ENCODE measurements around the gene EIF3B.
A peak's percentile ranks its signal among the peaks of the same experiment; 100 is the strongest.
"Not testable (repeated sequence)": the region's sequence is repeated elsewhere in the genome, so short reads cannot be mapped to it uniquely, and the experiment has no call there.

Gene EIF3B

DNA sequence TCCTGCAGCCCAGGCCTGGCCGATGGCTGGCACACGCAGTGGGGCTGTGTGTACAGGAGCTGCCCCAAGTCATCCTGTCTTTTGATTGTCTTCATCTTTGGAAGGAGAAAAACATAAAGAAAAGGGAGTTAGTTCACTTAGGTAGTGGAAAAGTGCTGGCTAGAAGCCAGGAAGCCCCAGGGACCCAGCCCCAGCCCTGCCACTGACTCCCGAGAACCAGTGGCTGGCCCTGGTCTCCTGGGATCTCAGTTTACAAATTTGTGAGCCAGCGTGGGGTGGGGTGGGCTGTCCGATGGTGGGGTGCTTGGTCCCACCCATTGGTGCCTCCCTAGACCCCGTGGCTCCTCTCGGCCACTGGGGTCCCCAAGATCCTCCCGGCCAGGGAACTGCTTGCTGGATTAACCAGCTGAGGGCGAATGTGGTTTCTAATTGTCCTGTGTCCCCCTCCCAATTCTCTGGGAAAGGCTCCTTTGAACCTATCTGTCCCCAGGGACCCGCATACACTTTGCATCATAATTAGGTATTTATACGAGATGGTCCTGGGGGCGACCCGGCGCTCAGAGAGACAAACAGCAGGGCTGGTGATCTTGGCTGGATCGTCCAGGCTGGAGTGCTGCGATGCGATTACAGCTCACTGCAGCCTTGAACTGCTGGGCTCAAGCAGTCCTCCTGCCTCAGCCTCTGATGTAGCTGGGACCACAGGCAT lies 32.5 kb downstream of the EIF3B start:
- Mint-ChIP-seq H3K27ac (no peak overlapping the region), H3K9me3 (no peaks in the 10 kb centered on the region), H3K4me3 (no peak overlapping the region), H3K36me3 (ENCODE audit: low read depth) (peaks cover 24% of the 10 kb centered on the region), H3K27me3 (peaks cover 6% of the 10 kb centered on the region), H3K4me1 (ENCODE audit: low read depth) (peaks cover 29% of the 10 kb centered on the region)
- intact Hi-C loops (cut with micrococcal nuclease), result no loop called here

GRCh38 chr7:2387897-2388636 lies 33.4 kb downstream of the EIF3B start:
- Mint-ChIP-seq H3K27ac (no peak overlapping the region), H3K27me3 (peaks cover 6% of the 10 kb centered on the region), H3K4me1 (ENCODE audit: low read depth) (peaks cover 36% of the 10 kb centered on the region), H3K4me3 (no peak overlapping the region), H3K36me3 (ENCODE audit: low read depth) (peaks cover 14% of the 10 kb centered on the region), H3K9me3 (no peaks in the 10 kb centered on the region)
- intact Hi-C loops (cut with micrococcal nuclease), result no loop called here

DNA sequence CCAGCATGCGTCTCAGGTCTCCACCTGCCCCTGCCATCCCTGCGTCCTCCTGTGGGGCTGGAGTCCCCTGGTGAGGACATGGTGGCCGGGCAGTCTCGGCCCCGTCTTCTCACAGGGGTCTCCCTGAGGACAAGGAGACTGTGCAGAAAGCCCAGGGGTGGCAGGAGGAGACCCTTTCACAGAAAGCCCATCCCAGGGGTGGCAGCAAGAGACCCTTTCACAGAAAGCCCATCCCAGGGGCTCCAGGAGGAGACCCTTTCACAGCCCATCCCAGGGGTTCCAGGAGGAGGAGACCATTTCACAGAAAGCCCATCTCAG lies 34.0 kb downstream of the EIF3B start:
- no peak overlapping the region for H3K27ac Mint-ChIP-seq

DNA sequence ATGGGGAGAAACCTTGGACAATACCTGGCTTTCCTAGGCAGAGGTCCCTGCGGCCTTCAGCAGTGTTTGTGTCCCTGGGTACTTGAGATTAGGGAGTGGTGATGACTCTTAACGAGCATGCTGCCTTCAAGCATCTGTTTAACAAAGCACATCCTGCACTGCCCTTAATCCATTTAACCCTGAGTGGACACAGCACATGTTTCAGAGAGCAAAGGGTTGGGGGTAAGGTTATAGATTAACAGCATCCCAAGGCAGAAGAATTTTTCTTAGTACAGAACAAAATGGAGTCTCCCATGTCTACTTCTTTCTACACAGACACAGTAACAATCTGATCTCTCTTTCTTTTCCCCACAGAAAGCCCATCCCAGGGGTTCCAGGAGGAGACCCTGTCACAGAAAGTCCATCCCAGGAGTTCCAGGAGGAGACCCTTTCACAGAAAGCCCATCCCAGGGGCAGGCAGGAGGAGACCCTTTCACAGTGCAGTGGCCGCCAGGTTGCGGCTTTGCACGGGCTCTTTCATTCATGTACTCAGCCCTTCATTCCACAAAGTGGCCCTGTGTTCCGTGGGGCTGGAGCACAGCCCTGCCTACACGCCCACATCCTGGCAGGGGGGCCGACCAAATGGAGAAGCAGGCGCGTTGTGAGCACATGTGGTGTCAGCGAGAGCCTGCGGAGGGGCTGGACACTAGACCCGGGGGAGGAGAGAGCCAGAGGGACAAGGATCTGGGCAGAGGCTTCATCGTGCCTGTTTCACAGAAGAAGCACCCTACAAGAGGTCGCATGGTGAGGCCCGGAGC lies 35.6 kb downstream of the EIF3B start:
- intact Hi-C loops (cut with micrococcal nuclease); H3K9me3 Mint-ChIP-seq; H3K36me3 Mint-ChIP-seq (ENCODE audit: low read depth); H3K27me3 Mint-ChIP-seq: not testable (repeated sequence)
- Mint-ChIP-seq H3K4me1 (ENCODE audit: low read depth) (peaks cover 50% of the 10 kb centered on the region), H3K27ac (peak overlapping the region; percentile 74), H3K4me3 (peak overlapping the region; percentile 17)

More for the DNA sequence above, 34.0 kb downstream of the EIF3B start:
- H3K27me3 Mint-ChIP-seq, result peaks cover 6% of the 10 kb centered on the region
- H3K36me3 Mint-ChIP-seq (ENCODE audit: low read depth), result peaks cover 9% of the 10 kb centered on the region
- H3K9me3 Mint-ChIP-seq, result no peaks in the 10 kb centered on the region
- intact Hi-C loops (cut with micrococcal nuclease), result no loop called here
- no peak overlapping the region for H3K4me3 Mint-ChIP-seq
- peaks cover 41% of the 10 kb centered on the region for H3K4me1 Mint-ChIP-seq (ENCODE audit: low read depth)

DNA sequence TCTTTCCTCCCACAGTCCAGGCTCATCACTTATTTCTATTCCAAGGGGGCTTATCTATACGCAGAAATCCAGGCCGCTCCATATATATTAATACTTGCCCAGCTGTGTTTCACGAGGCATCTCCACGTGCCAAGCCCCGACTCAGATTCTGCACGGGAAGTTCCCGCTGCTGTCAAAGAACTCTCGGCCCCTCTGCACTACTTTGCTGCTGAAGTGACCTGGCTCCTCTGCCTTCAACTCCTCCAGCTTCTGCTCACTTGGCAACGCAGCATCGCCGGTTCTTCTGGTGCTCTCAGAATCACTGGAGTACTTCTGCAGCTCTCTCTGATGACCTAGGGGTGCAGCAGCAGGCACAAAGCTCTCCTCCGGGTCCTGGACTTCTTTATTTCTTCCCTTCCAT lies 39.1 kb downstream of the EIF3B start:
- Mint-ChIP-seq H3K4me3 (no peak overlapping the region), H3K4me1 (ENCODE audit: low read depth) (peaks cover 52% of the 10 kb centered on the region), H3K27me3 (peaks cover 6% of the 10 kb centered on the region), H3K36me3 (ENCODE audit: low read depth) (no peaks in the 10 kb centered on the region), H3K9me3 (no peaks in the 10 kb centered on the region), H3K27ac (peak overlapping the region; percentile 88)
- intact Hi-C loops (cut with micrococcal nuclease), result no loop called here

DNA sequence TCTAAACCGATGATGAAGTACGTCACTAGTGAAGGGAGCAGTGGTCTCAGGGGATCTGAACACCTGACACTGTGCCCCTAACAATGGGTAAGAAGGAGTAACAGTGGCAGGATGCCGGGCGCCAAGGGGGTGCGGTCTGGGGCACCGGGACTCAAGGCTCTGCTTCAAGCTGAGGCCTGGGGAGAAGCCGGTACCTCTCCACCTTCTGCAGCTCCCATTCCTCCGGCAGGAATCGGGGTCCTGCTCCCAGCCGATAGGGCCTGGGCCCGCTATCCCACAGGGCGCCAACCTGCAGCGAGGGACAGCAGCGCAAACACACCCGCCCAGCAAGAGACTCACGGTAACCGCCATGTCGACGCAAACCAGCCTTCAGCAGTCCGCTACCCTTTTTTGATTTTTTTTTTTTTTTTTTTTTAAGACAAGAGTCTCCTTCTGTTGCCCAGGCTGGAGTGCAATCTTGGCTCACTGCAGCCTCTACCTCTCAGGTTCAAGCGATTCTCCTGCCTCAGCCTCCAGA lies 40.0 kb downstream of the EIF3B start:
- H3K27me3 Mint-ChIP-seq, result peaks cover 2% of the 10 kb centered on the region
- H3K4me3 Mint-ChIP-seq, result no peak overlapping the region
- peaks cover 49% of the 10 kb centered on the region for H3K4me1 Mint-ChIP-seq (ENCODE audit: low read depth)
- H3K9me3 Mint-ChIP-seq, result no peaks in the 10 kb centered on the region
- no peaks in the 10 kb centered on the region for H3K36me3 Mint-ChIP-seq (ENCODE audit: low read depth)
- H3K27ac Mint-ChIP-seq, result no peak overlapping the region
- intact Hi-C loops (cut with micrococcal nuclease), result no loop called here

DNA sequence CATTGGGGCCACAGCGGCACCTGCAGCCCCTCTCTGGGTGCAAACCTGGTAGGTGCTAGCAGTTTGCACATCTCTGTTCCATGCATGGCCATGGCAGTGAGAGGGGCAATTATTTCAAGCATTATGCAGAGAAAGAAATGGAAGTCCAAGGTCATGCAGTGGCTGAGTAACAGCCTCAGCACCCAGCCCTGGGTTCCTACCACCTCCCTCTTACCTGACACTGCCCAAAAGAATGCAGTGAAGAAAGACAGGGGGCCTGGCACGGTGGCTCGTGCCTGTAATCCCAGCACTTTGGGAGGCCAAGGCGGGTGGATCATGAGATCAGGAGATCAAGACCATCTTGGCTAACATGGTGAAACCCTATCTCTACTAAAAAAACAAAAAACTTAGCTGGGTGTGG lies 43.9 kb downstream of the EIF3B start:
- Mint-ChIP-seq H3K36me3 (ENCODE audit: low read depth) (no peaks in the 10 kb centered on the region), H3K27ac (no peak overlapping the region)
- intact Hi-C loops (cut with micrococcal nuclease), result no loop called here

GRCh38 chr7:2399848-2400587 lies 45.4 kb downstream of the EIF3B start:
- H3K4me1 Mint-ChIP-seq (ENCODE audit: low read depth), result peaks cover 35% of the 10 kb centered on the region
- peaks cover 4% of the 10 kb centered on the region for H3K27me3 Mint-ChIP-seq
- intact Hi-C loops (cut with micrococcal nuclease), result loop anchor here (10.0 kb wide), 1 partner anchor 45 kb away; the partner anchor contains the start of gene EIF3B
- H3K36me3 Mint-ChIP-seq (ENCODE audit: low read depth), result no peaks in the 10 kb centered on the region
- peak overlapping the region; percentile 76 for H3K27ac Mint-ChIP-seq
- no peaks in the 10 kb centered on the region for H3K9me3 Mint-ChIP-seq
- H3K4me3 Mint-ChIP-seq, result peak overlapping the region; percentile 51

More for the DNA sequence above, 43.9 kb downstream of the EIF3B start:
- H3K9me3 Mint-ChIP-seq, result no peaks in the 10 kb centered on the region
- no peak overlapping the region for H3K4me3 Mint-ChIP-seq
- peaks cover 34% of the 10 kb centered on the region for H3K4me1 Mint-ChIP-seq (ENCODE audit: low read depth)
- H3K27me3 Mint-ChIP-seq, result peaks cover 2% of the 10 kb centered on the region

GRCh38 chr7:2402687-2403013 lies 48.0 kb downstream of the EIF3B start:
- H3K4me1 Mint-ChIP-seq (ENCODE audit: low read depth), result peaks cover 57% of the 10 kb centered on the region
- peak overlapping the region; percentile 74 for H3K27ac Mint-ChIP-seq
- H3K27me3 Mint-ChIP-seq, result peaks cover 4% of the 10 kb centered on the region
- H3K4me3 Mint-ChIP-seq, result peak overlapping the region; percentile 82
- intact Hi-C loops (cut with micrococcal nuclease), result loop anchor here (10.0 kb wide), 1 partner anchor 48 kb away; the partner anchor contains the start of gene EIF3B
- no peaks in the 10 kb centered on the region for H3K9me3 Mint-ChIP-seq
- no peaks in the 10 kb centered on the region for H3K36me3 Mint-ChIP-seq (ENCODE audit: low read depth)

GRCh38 chr7:2403014-2403717 lies 48.5 kb downstream of the EIF3B start, which contains the start of gene CHST12:
Gene CHST12, plus strand, starts transcription at chr7:2403611. Its CDS starts 29,029 bp downstream, at chr7:2432640.
- peak within 1 kb of the TSS; percentile 74 for H3K27ac Mint-ChIP-seq
- H3K36me3 Mint-ChIP-seq (ENCODE audit: low read depth), result no peaks in the 10 kb centered on the region
- no peaks in the 10 kb centered on the region for H3K9me3 Mint-ChIP-seq
- intact Hi-C loops (cut with micrococcal nuclease), result loop anchor here (10.0 kb wide), 1 partner anchor 48 kb away; the partner anchor contains the start of gene EIF3B
- peaks cover 59% of the 10 kb centered on the region for H3K4me1 Mint-ChIP-seq (ENCODE audit: low read depth)
- peaks cover 4% of the 10 kb centered on the region for H3K27me3 Mint-ChIP-seq
- peak within 1 kb of the TSS; percentile 82 for H3K4me3 Mint-ChIP-seq

- no peaks in the 10 kb centered on the region for H3K36me3 Mint-ChIP-seq (ENCODE audit: low read depth)
- H3K4me3 Mint-ChIP-seq, result peak overlapping the region; percentile 79
- peaks cover 4% of the 10 kb centered on the region for H3K27me3 Mint-ChIP-seq
- H3K27ac Mint-ChIP-seq, result peak overlapping the region; percentile 62
- H3K4me1 Mint-ChIP-seq (ENCODE audit: low read depth), result peaks cover 63% of the 10 kb centered on the region
- intact Hi-C loops (cut with micrococcal nuclease), result loop anchor here (10.0 kb wide), 1 partner anchor 49 kb away; the partner anchor contains the start of gene EIF3B
- no peaks in the 10 kb centered on the region for H3K9me3 Mint-ChIP-seq
Observed at GRCh38 chr7:2403718-2404648, 49.4 kb downstream of the EIF3B start.

DNA sequence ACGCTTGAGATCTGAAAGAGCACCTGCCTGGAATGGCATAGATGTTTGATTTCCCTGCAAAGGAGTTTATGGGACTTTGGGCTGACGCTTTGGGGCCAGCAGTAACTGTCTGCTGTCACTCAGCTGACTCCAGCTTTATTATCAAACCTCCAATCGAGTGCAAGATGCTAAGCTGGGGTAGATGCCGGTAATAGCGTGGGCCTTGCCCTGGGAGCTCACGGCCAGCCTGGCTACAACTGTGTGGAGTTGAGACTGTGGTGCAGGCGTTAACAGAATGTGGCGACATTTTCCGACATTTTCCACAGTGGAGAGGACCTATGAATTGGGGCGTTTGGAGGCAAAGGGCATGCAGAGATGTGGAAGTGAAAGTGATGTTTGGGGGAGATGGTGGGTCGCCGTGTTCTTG lies 50.1 kb downstream of the EIF3B start:
- Mint-ChIP-seq H3K27me3 (peaks cover 4% of the 10 kb centered on the region), H3K4me3 (peak overlapping the region; percentile 79), H3K4me1 (ENCODE audit: low read depth) (peaks cover 66% of the 10 kb centered on the region), H3K27ac (peak overlapping the region; percentile 62), H3K36me3 (ENCODE audit: low read depth) (no peaks in the 10 kb centered on the region), H3K9me3 (no peaks in the 10 kb centered on the region)
- intact Hi-C loops (cut with micrococcal nuclease), result loop anchor here (10.0 kb wide), 1 partner anchor 50 kb away; the partner anchor contains the start of gene EIF3B

Measured in dendritic cell treated with granulocyte-macrophage colony-stimulating factor and Interleukin-4, amounts not matched to agents 40 ng/mL and 50 ng/mL, for 4 days (primary cell).